ENCODE data around the gene HOXA13. TPM values are rescaled to one million over a fixed set of nuclear protein-coding genes. Genes with fewer than 3 reads are reported as not detected.

HOXA13 gene
- total and polyA plus RNA-seq, 8 donors: not detected

DNA sequence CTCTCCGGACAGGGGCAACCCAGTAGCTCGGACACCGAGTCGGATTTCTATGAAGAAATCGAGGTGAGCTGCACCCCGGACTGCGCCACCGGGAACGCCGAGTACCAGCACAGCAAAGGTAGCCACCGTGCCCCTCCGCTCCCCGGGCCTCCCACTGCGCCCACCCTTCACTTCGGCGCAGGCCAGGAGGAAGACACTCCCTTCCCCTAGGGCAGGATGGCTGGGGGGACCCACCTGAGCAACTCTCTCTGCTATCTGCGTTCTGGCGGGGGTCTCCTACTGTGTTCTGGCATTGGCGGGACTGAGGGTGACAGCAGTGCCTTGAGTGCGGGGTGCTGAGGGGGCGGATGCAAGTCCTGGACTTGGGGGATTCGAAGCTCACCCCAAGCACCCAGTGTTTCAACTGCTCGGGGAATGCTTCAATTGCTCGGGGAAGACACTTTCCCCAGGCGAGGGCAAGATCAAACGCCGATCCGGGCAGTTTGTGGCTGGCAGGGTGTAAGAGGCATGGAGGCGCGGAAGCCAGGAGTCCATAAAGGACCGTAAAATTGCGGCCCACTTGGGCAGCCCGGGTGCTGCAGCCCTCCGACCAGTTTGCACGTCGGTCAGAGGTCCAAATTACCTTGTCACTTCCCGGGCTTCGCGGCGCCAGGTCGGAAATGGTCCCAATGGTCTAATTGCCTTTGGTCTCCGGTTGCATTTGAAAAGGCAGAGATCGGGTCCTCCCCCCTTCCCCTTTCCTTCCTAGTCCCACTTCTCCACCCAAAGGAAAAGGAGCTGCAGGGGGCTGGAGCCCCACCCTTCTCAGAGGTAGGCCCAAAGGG, 43.7 kb upstream of the HOXA13 start:
- intact Hi-C loops (cut with DNase I): no loop called here
- ATAC-seq: no peak
- Histone ChIP-seq H3K27me3 (peaks cover 100% of the 10 kb centered on the region in 2 donors), H3K4me3 (no peak overlapping the region), H3K4me1 (peaks cover 8 to 43% of the 10 kb centered on the region in 2 donors), H3K9me3 (no peaks in the 10 kb centered on the region), H3K36me3 (no peaks in the 10 kb centered on the region), H3K27ac (no peak overlapping the region)
- DNase-seq: no peak
- TF ChIP-seq, protein P1, sequence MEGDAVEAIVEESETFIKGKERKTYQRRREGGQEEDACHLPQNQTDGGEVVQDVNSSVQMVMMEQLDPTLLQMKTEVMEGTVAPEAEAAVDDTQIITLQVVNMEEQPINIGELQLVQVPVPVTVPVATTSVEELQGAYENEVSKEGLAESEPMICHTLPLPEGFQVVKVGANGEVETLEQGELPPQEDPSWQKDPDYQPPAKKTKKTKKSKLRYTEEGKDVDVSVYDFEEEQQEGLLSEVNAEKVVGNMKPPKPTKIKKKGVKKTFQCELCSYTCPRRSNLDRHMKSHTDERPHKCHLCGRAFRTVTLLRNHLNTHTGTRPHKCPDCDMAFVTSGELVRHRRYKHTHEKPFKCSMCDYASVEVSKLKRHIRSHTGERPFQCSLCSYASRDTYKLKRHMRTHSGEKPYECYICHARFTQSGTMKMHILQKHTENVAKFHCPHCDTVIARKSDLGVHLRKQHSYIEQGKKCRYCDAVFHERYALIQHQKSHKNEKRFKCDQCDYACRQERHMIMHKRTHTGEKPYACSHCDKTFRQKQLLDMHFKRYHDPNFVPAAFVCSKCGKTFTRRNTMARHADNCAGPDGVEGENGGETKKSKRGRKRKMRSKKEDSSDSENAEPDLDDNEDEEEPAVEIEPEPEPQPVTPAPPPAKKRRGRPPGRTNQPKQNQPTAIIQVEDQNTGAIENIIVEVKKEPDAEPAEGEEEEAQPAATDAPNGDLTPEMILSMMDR (IDR thresholded peaks at IDR 0.05): no peak

DNA sequence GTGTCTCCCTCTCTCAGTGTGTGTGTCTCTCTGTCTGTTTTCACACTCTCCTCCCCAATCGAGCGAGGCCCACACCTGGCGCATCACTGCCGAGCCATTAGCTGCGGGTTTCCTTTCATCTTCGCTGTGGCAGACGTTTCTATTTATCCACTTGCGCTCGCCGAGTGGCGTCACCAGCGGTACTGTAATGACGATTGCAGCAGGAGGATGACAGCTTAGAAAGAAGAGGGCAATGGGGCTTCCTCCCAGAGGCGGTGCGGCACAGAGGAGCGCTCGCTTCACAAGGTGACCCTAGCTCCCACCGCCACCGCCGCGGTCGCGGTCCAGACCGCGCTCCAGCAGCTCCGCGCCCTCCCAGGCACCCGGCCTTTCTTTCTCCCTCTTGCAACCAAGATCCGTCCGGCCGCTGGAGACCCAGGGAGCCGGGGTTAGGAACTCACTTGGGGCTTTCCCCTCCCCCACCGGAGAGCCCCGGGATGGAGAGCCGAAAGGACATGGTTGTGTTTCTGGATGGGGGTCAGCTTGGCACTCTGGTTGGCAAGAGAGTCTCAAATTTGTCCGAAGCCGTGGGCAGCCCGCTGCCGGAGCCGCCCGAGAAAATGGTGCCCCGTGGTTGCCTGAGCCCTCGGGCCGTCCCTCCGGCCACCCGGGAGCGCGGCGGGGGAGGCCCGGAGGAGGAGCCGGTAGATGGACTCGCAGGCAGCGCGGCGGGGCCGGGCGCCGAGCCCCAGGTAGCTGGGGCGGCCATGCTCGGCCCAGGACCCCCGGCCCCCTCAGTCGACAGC, 42.9 kb upstream of the HOXA13 start, which contains the start of gene EVX1:
Gene EVX1, plus strand, starts transcription at position 248 of the 785 bp plus-strand sequence. Its CDS starts 229 bp downstream, at position 477.
- intact Hi-C loops (cut with DNase I): no loop called here
- H3K9me3 ChIP-seq: no peaks in the 10 kb centered on the region
- no peak for ATAC-seq
- no peak for DNase-seq
- no peaks in the 10 kb centered on the region for H3K36me3 ChIP-seq
- no peak within 1 kb of the TSS for H3K4me3 ChIP-seq
- no peak within 1 kb of the TSS for H3K27ac ChIP-seq
- TF ChIP-seq, protein P1 (IDR thresholded peaks at IDR 0.05): no peak
- H3K4me1 ChIP-seq: peaks cover 8 to 43% of the 10 kb centered on the region in 2 donors
- H3K27me3 ChIP-seq: peaks cover 100% of the 10 kb centered on the region in 2 donors

- Histone ChIP-seq H3K9me3 (no peaks in the 10 kb centered on the region), H3K4me1 (peaks cover 8 to 43% of the 10 kb centered on the region in 2 donors), H3K27me3 (peaks cover 99 to 100% of the 10 kb centered on the region in 2 donors), H3K27ac (no peak overlapping the region), H3K36me3 (no peaks in the 10 kb centered on the region), H3K4me3 (no peak overlapping the region)
- ATAC-seq (no peak), DNase-seq (no peak)
- intact Hi-C loops (cut with DNase I): no loop called here
- TF ChIP-seq, protein P1 (IDR thresholded peaks at IDR 0.05): no peak
Observed at GRCh38 chr7:27242154-27242553, 42.3 kb upstream of the HOXA13 start.

GRCh38 chr7:27241189-27242056, 41.5 kb upstream of the HOXA13 start:
- Histone ChIP-seq H3K4me3 (no peak overlapping the region), H3K27me3 (peaks cover 96 to 100% of the 10 kb centered on the region in 2 donors), H3K4me1 (peaks cover 8 to 42% of the 10 kb centered on the region in 2 donors), H3K9me3 (no peaks in the 10 kb centered on the region), H3K36me3 (no peaks in the 10 kb centered on the region), H3K27ac (no peak overlapping the region)
- intact Hi-C loops (cut with DNase I): no loop called here
- DNase-seq (no peak), ATAC-seq (no peak)
- TF ChIP-seq, protein P1 (IDR thresholded peaks at IDR 0.05): no peak

Data from left lung (tissue), 10 donors.